CD8-positive, alpha-beta memory T cell (primary cell): ENCODE results near the gene HMCN2. TPM values are rescaled to one million over a fixed set of nuclear protein-coding genes. Genes with fewer than 3 reads are reported as not detected.

ENCODE experiments used
- CTCF ChIA-PET: fragments of 350-600 bp; sonication (Branson Sonifier 250); formaldehyde crosslinking; loops from one replicate; lab custom pipeline; 2021; ENCODE audit warnings: antibody characterized with exemption; lab: Charles Lee
- POLR2A ChIA-PET: fragments of 350-600 bp; sonication (Branson Sonifier 250); formaldehyde crosslinking; loops from one replicate; lab custom pipeline; 2021; ENCODE audit warnings: antibody characterized with exemption; lab: Charles Lee
- DNase-seq, 5 donors: peaks; one replicate each; pipeline versions ENCODE4 v3.0.0 to v3.0.0-alpha.2; 2020 to 2022; ENCODE audit warnings: mixed read lengths in 1 of 5
- H3K27ac ChIP-seq: one replicate; pipeline ENCODE4 v1.7.0; 2013; ENCODE audit warnings: low read depth, mild to moderate bottlenecking, low read length, moderate library complexity
- H3K27me3 ChIP-seq: 2 replicates; pipeline ENCODE4 v1.7.0; 2013; ENCODE audit warnings: low read length, mild to moderate bottlenecking; ENCODE audit not compliant: insufficient read depth, poor library complexity, severe bottlenecking
- H3K36me3 ChIP-seq: 2 replicates; pipeline ENCODE4 v1.7.0; 2013; ENCODE audit warnings: mild to moderate bottlenecking, low read length, moderate library complexity; ENCODE audit not compliant: insufficient read depth
- H3K4me1 ChIP-seq: 2 replicates; pipeline ENCODE4 v1.7.0; 2013; ENCODE audit warnings: mild to moderate bottlenecking, low read length, moderate library complexity; ENCODE audit not compliant: insufficient read depth
- H3K4me3 ChIP-seq: 2 replicates; pipeline ENCODE4 v1.7.0; 2013; ENCODE audit warnings: mild to moderate bottlenecking, low read length
- H3K9me3 ChIP-seq: 2 replicates; pipeline ENCODE4 v1.7.0; 2013; ENCODE audit warnings: mild to moderate bottlenecking, low read length
- H3K27ac Mint-ChIP-seq, 8 donors: one replicate each; pipeline ENCODE4 v1.8.0; 2020 to 2021; ENCODE audit warnings: mixed read lengths in 8 of 8, mild to moderate bottlenecking in 6 of 8, inconsistent platforms in 3 of 8, moderate library complexity in 3 of 8
- H3K27me3 Mint-ChIP-seq, 2 donors: one replicate each; pipeline ENCODE4 v1.8.0; 2020 to 2021; ENCODE audit warnings: mixed read lengths in 2 of 2, mild to moderate bottlenecking in 1 of 2, moderate library complexity in 1 of 2
- H3K36me3 Mint-ChIP-seq, 3 donors: one replicate each; pipeline ENCODE4 v1.8.0; 2020 to 2021; ENCODE audit warnings: mixed read lengths in 3 of 3, inconsistent platforms in 1 of 3, mild to moderate bottlenecking in 1 of 3
- H3K4me1 Mint-ChIP-seq, 3 donors: one replicate each; pipeline ENCODE4 v1.8.0; 2020 to 2021; ENCODE audit warnings: mixed read lengths in 3 of 3, inconsistent platforms in 1 of 3, mild to moderate bottlenecking in 1 of 3
- H3K4me3 Mint-ChIP-seq, 7 donors: one replicate each; pipeline ENCODE4 v1.8.0; 2020 to 2021; ENCODE audit warnings: mixed read lengths in 7 of 7, mild to moderate bottlenecking in 6 of 7, moderate library complexity in 4 of 7, inconsistent platforms in 2 of 7
- H3K9me3 Mint-ChIP-seq, 5 donors: one replicate each; pipeline ENCODE4 v1.8.0; 2020 to 2022; ENCODE audit warnings: mixed read lengths in 5 of 5, mild to moderate bottlenecking in 3 of 5, moderate library complexity in 2 of 5, inconsistent platforms in 1 of 5
- polyA plus RNA-seq: library from polyadenylated mRNA; unstranded; fragments of 300-500 nt; fragmentation: Illumina TruSeq; gene quantifications from one replicate; pipeline ENCODE4 v1.2.3, GENCODE V29; 2021
- total RNA-seq, 2 experiments: library from RNA; stranded (reverse); gene quantifications; one replicate each; pipeline ENCODE4 v1.2.3, GENCODE V29; 2021

The HMCN2 gene
- total and polyA plus RNA-seq, 3 experiments from 2014 or later, result not detected

- Histone ChIP-seq H3K36me3 (no peaks in the 10 kb centered on the region), H3K4me3 (no peak overlapping the region), H3K9me3 (no peaks in the 10 kb centered on the region), H3K4me1 (no peaks in the 10 kb centered on the region), H3K27me3 (no peaks in the 10 kb centered on the region), H3K27ac (no peak overlapping the region)
- Mint-ChIP-seq H3K9me3 (peaks cover 0 to 4% (median 0%) of the 10 kb centered on the region in 5 donors), H3K27ac (no peak overlapping the region), H3K27me3 (peaks cover 4 to 5% of the 10 kb centered on the region in 2 donors), H3K4me3 (no peak overlapping the region), H3K36me3 (no peaks in the 10 kb centered on the region), H3K4me1 (no peaks in the 10 kb centered on the region)
- POLR2A ChIA-PET, result no interaction called here
- no peak for DNase-seq
- CTCF ChIA-PET, result no interaction called here
Observed at GRCh38 chr9:130356877-130357584, 91.5 kb downstream of the HMCN2 start.

GRCh38 chr9:130358928-130359327 is 93.4 kb downstream of the HMCN2 start:
- Mint-ChIP-seq H3K4me3 (no peak overlapping the region), H3K27me3 (peaks cover 7 to 9% of the 10 kb centered on the region in 2 donors), H3K4me1 (no peaks in the 10 kb centered on the region), H3K9me3 (peaks cover 0 to 4% (median 0%) of the 10 kb centered on the region in 5 donors), H3K27ac (no peak overlapping the region), H3K36me3 (no peaks in the 10 kb centered on the region)
- H3K36me3 ChIP-seq, result no peaks in the 10 kb centered on the region
- H3K4me1 ChIP-seq, result no peaks in the 10 kb centered on the region
- H3K27me3 ChIP-seq, result no peaks in the 10 kb centered on the region
- no peak for DNase-seq
- ChIA-PET CTCF (no interaction called here), POLR2A (no interaction called here)
- H3K27ac ChIP-seq, result no peak overlapping the region
- no peaks in the 10 kb centered on the region for H3K9me3 ChIP-seq
- H3K4me3 ChIP-seq, result no peak overlapping the region

GRCh38 chr9:130359819-130360218 is 94.3 kb downstream of the HMCN2 start:
- Histone ChIP-seq H3K9me3 (no peaks in the 10 kb centered on the region), H3K36me3 (no peaks in the 10 kb centered on the region), H3K27me3 (no peaks in the 10 kb centered on the region), H3K27ac (no peak overlapping the region), H3K4me1 (no peaks in the 10 kb centered on the region), H3K4me3 (no peak overlapping the region)
- DNase-seq, result no peak
- no peaks in the 10 kb centered on the region for H3K4me1 Mint-ChIP-seq
- no peak overlapping the region for H3K27ac Mint-ChIP-seq
- no peak overlapping the region for H3K4me3 Mint-ChIP-seq
- peaks cover 0 to 2% (median 0%) of the 10 kb centered on the region in 5 donors for H3K9me3 Mint-ChIP-seq
- CTCF ChIA-PET, result no interaction called here
- POLR2A ChIA-PET, result no interaction called here
- H3K27me3 Mint-ChIP-seq, result peaks cover 7 to 12% of the 10 kb centered on the region in 2 donors
- H3K36me3 Mint-ChIP-seq, result no peaks in the 10 kb centered on the region

GRCh38 chr9:130360672-130361071 is 95.1 kb downstream of the HMCN2 start:
- no peaks in the 10 kb centered on the region for H3K9me3 ChIP-seq
- ChIA-PET POLR2A (no interaction called here), CTCF (no interaction called here)
- H3K27me3 ChIP-seq, result no peaks in the 10 kb centered on the region
- H3K36me3 Mint-ChIP-seq, result no peaks in the 10 kb centered on the region
- peaks cover 11 to 15% of the 10 kb centered on the region in 2 donors for H3K27me3 Mint-ChIP-seq
- H3K27ac ChIP-seq, result no peak overlapping the region
- no peak overlapping the region for H3K4me3 ChIP-seq
- H3K4me3 Mint-ChIP-seq, result no peak overlapping the region
- DNase-seq, result no peak
- H3K36me3 ChIP-seq, result no peaks in the 10 kb centered on the region
- peaks cover 0 to 2% (median 0%) of the 10 kb centered on the region in 5 donors for H3K9me3 Mint-ChIP-seq
- no peaks in the 10 kb centered on the region for H3K4me1 Mint-ChIP-seq
- H3K4me1 ChIP-seq, result no peaks in the 10 kb centered on the region
- no peak overlapping the region for H3K27ac Mint-ChIP-seq

GRCh38 chr9:130361873-130362362 is 96.4 kb downstream of the HMCN2 start:
- no peaks in the 10 kb centered on the region for H3K4me1 Mint-ChIP-seq
- H3K27me3 Mint-ChIP-seq, result peaks cover 11 to 13% of the 10 kb centered on the region in 2 donors
- H3K36me3 ChIP-seq, result no peaks in the 10 kb centered on the region

GRCh38 chr9:130362691-130363090 is 97.1 kb downstream of the HMCN2 start:
- POLR2A ChIA-PET, result no interaction called here
- Mint-ChIP-seq H3K9me3 (no peaks in the 10 kb centered on the region), H3K27ac (no peak overlapping the region), H3K27me3 (peaks cover 11 to 13% of the 10 kb centered on the region in 2 donors), H3K4me1 (no peaks in the 10 kb centered on the region), H3K4me3 (no peak overlapping the region), H3K36me3 (no peaks in the 10 kb centered on the region)
- Histone ChIP-seq H3K4me1 (no peaks in the 10 kb centered on the region), H3K27ac (no peak overlapping the region), H3K9me3 (no peaks in the 10 kb centered on the region), H3K36me3 (no peaks in the 10 kb centered on the region), H3K4me3 (no peak overlapping the region), H3K27me3 (no peaks in the 10 kb centered on the region)
- CTCF ChIA-PET, result no interaction called here
- DNase-seq, result no peak

More at GRCh38 chr9:130361873-130362362, 96.4 kb downstream of the HMCN2 start:
- H3K4me3 Mint-ChIP-seq, result no peak overlapping the region
- H3K36me3 Mint-ChIP-seq, result no peaks in the 10 kb centered on the region
- CTCF ChIA-PET, result no interaction called here
- no peaks in the 10 kb centered on the region for H3K9me3 ChIP-seq
- no peaks in the 10 kb centered on the region for H3K4me1 ChIP-seq
- H3K27ac ChIP-seq, result no peak overlapping the region
- H3K27me3 ChIP-seq, result no peaks in the 10 kb centered on the region
- no peak overlapping the region for H3K27ac Mint-ChIP-seq
- H3K4me3 ChIP-seq, result no peak overlapping the region
- H3K9me3 Mint-ChIP-seq, result no peaks in the 10 kb centered on the region
- POLR2A ChIA-PET, result no interaction called here
- DNase-seq, result no peak

- Mint-ChIP-seq H3K36me3 (no peaks in the 10 kb centered on the region), H3K4me1 (peaks cover 6 to 7% (median 6%) of the 10 kb centered on the region in 3 donors), H3K27ac (no peak overlapping the region), H3K27me3 (peaks cover 11 to 16% of the 10 kb centered on the region in 2 donors), H3K9me3 (no peaks in the 10 kb centered on the region), H3K4me3 (no peak overlapping the region)
- Histone ChIP-seq H3K9me3 (no peaks in the 10 kb centered on the region), H3K27ac (no peak overlapping the region), H3K4me3 (no peak overlapping the region), H3K4me1 (no peaks in the 10 kb centered on the region), H3K36me3 (no peaks in the 10 kb centered on the region), H3K27me3 (no peaks in the 10 kb centered on the region)
- no peak for DNase-seq
- ChIA-PET POLR2A (no interaction called here), CTCF (no interaction called here)
Observed at GRCh38 chr9:130363755-130364404, 98.3 kb downstream of the HMCN2 start.

GRCh38 chr9:130364619-130365322 is 99.2 kb downstream of the HMCN2 start:
- ChIA-PET CTCF (no interaction called here), POLR2A (no interaction called here)
- Histone ChIP-seq H3K9me3 (no peaks in the 10 kb centered on the region), H3K27ac (no peak overlapping the region), H3K4me3 (no peak overlapping the region), H3K36me3 (no peaks in the 10 kb centered on the region), H3K4me1 (no peaks in the 10 kb centered on the region), H3K27me3 (no peaks in the 10 kb centered on the region)
- no peak for DNase-seq
- H3K9me3 Mint-ChIP-seq, result no peaks in the 10 kb centered on the region
- H3K4me1 Mint-ChIP-seq, result peaks cover 6 to 7% (median 6%) of the 10 kb centered on the region in 3 donors
- no peak overlapping the region for H3K27ac Mint-ChIP-seq
- H3K4me3 Mint-ChIP-seq, result no peak overlapping the region
- H3K36me3 Mint-ChIP-seq, result no peaks in the 10 kb centered on the region
- peaks cover 11 to 16% of the 10 kb centered on the region in 2 donors for H3K27me3 Mint-ChIP-seq
